Trophoblast cell (in vitro differentiated cells and primary cell): ENCODE results near the gene CD1B.

Source experiments
- DNase-seq, 2 donors: peaks; one replicate each; pipeline ENCODE4 v3.0.0-alpha.2; 2016
- H2AFZ ChIP-seq: 2 replicates; pipeline ENCODE4 v1.6.1; 2013; ENCODE audit warnings: low read length, moderate library complexity, mild to moderate bottlenecking; ENCODE audit not compliant: insufficient read depth, poor library complexity
- H2AK5ac ChIP-seq: 2 replicates; pipeline ENCODE4 v1.6.1; 2013; ENCODE audit warnings: mild to moderate bottlenecking, low read length
- H2BK120ac ChIP-seq: 2 replicates; pipeline ENCODE4 v1.6.1; 2013; ENCODE audit warnings: low read length, mild to moderate bottlenecking, moderate library complexity; ENCODE audit not compliant: insufficient read depth, poor library complexity
- H2BK12ac ChIP-seq: 2 replicates; pipeline ENCODE4 v1.6.1; 2013; ENCODE audit warnings: mild to moderate bottlenecking, low read length, moderate library complexity
- H2BK5ac ChIP-seq: 2 replicates; pipeline ENCODE4 v1.6.1; 2013; ENCODE audit warnings: low read length, low read depth, moderate library complexity, mild to moderate bottlenecking; ENCODE audit not compliant: poor library complexity
- H3K14ac ChIP-seq: 2 replicates; pipeline ENCODE4 v1.6.1; 2013; ENCODE audit warnings: mild to moderate bottlenecking, low read length
- H3K18ac ChIP-seq: 2 replicates; pipeline ENCODE4 v1.6.1; 2013; ENCODE audit warnings: mild to moderate bottlenecking, low read length
- H3K23ac ChIP-seq: 2 replicates; pipeline ENCODE4 v1.6.1; 2013; ENCODE audit warnings: low read length
- H3K27ac ChIP-seq: 2 replicates; pipeline ENCODE4 v1.5.1; 2013; ENCODE audit warnings: low read depth, mild to moderate bottlenecking, inconsistent platforms, low read length, moderate library complexity
- H3K27me3 ChIP-seq: 2 replicates; pipeline ENCODE4 v1.6.1; 2013; ENCODE audit warnings: inconsistent platforms, mild to moderate bottlenecking, low read length, moderate library complexity; ENCODE audit not compliant: insufficient read depth
- H3K36me3 ChIP-seq, 2 experiments: 1 replicate in 1 of 2; 2 replicates in 1 of 2; pipeline ENCODE4 v1.6.1; 2013; ENCODE audit warnings: low read length in 2 of 2, mild to moderate bottlenecking in 2 of 2, moderate library complexity in 1 of 2; ENCODE audit not compliant: insufficient read depth in 2 of 2, control insufficient read depth in 1 of 2
- H3K4ac ChIP-seq: 2 replicates; pipeline ENCODE4 v1.6.1; 2013; ENCODE audit warnings: low read depth, mild to moderate bottlenecking, low read length, moderate library complexity
- H3K4me1 ChIP-seq, 2 experiments: 1 replicate in 1 of 2; 2 replicates in 1 of 2; pipeline ENCODE4 v1.6.1; 2013; ENCODE audit warnings: low read length in 2 of 2, mild to moderate bottlenecking in 2 of 2, moderate library complexity in 1 of 2; ENCODE audit not compliant: insufficient read depth in 2 of 2, control insufficient read depth in 1 of 2
- H3K4me2 ChIP-seq: 2 replicates; pipeline ENCODE4 v1.6.1; 2013; ENCODE audit warnings: inconsistent platforms, mild to moderate bottlenecking, low read length, moderate library complexity
- H3K4me3 ChIP-seq: 2 replicates; pipeline ENCODE4 v1.5.1; 2013; ENCODE audit warnings: mild to moderate bottlenecking, low read depth, low read length, inconsistent platforms
- H3K79me1 ChIP-seq: one replicate; pipeline ENCODE4 v1.6.1; 2013; ENCODE audit warnings: low read length
- H3K79me2 ChIP-seq: 2 replicates; pipeline ENCODE4 v1.6.1; 2013; ENCODE audit warnings: low read length, mild to moderate bottlenecking; ENCODE audit not compliant: control insufficient read depth, insufficient read depth, poor library complexity
- H3K9ac ChIP-seq: 2 replicates; pipeline ENCODE4 v1.6.1; 2013; ENCODE audit warnings: mild to moderate bottlenecking, low read length
- H3K9me3 ChIP-seq: 2 replicates; pipeline ENCODE4 v1.6.1; 2013; ENCODE audit warnings: low read depth, mild to moderate bottlenecking, control low read depth, inconsistent platforms, low read length; ENCODE audit not compliant: insufficient read depth
- H4K12ac ChIP-seq: 2 replicates; pipeline ENCODE4 v1.6.1; 2013; ENCODE audit warnings: low read depth, mild to moderate bottlenecking, low read length, moderate library complexity
- H4K8ac ChIP-seq: 2 replicates; pipeline ENCODE4 v1.6.1; 2013; ENCODE audit warnings: low read depth, mild to moderate bottlenecking, low read length, moderate library complexity
- H4K91ac ChIP-seq: one replicate; pipeline ENCODE4 v1.6.1; 2013; ENCODE audit warnings: low read depth, mild to moderate bottlenecking, low read length, moderate library complexity
- WGBS: extraction: QIAGEN DNeasy Blood & Tissue Kit; methylation state at CpG from one replicate; pipeline ENCODE4 v1.1.7; 2013; ENCODE audit warnings: missing lambda C conversion rate; ENCODE audit not compliant: insufficient read length, insufficient coverage; ENCODE audit errors: extremely low coverage; 5-methylcytosine and 5-hydroxymethylcytosine counted together

Gene CD1B

GRCh38 chr1:158311066-158311465 lies 20.3 kb downstream of the CD1B start:
- H2AK5ac ChIP-seq = no peak overlapping the region
- no peak overlapping the region for H4K12ac ChIP-seq
- H2BK5ac ChIP-seq = no peak overlapping the region
- no peak overlapping the region for H2BK12ac ChIP-seq
- H3K27ac ChIP-seq = no peak overlapping the region
- no peak overlapping the region for H4K91ac ChIP-seq
- no peak overlapping the region for H3K4me3 ChIP-seq
- H3K9me3 ChIP-seq = no peaks in the 10 kb centered on the region
- no peak overlapping the region for H3K9ac ChIP-seq
- no peaks in the 10 kb centered on the region for H3K79me1 ChIP-seq
- no peak overlapping the region for H4K8ac ChIP-seq
- no peak overlapping the region for H3K23ac ChIP-seq
- H2BK120ac ChIP-seq = no peak overlapping the region
- no peak overlapping the region for H3K4me2 ChIP-seq
- H3K79me2 ChIP-seq = no peaks in the 10 kb centered on the region
- WGBS = no CpG with 5 or more reads among the region's 2 CpGs
- H3K4ac ChIP-seq = no peak overlapping the region
- no peak overlapping the region for H2AFZ ChIP-seq
- no peaks in the 10 kb centered on the region for H3K27me3 ChIP-seq
- H3K14ac ChIP-seq = no peak overlapping the region
- DNase-seq = no peak
- H3K4me1 ChIP-seq = no peaks in the 10 kb centered on the region
- no peaks in the 10 kb centered on the region for H3K36me3 ChIP-seq
- H3K18ac ChIP-seq = no peak overlapping the region

GRCh38 chr1:158310623-158311022 lies 20.7 kb downstream of the CD1B start:
- Histone ChIP-seq H3K4ac (no peak overlapping the region), H2AFZ (no peak overlapping the region)
- no CpG with 5 or more reads among the region's 1 CpG for WGBS

GRCh38 chr1:158295791-158296190 lies 35.5 kb downstream of the CD1B start:
- H3K4ac ChIP-seq = no peak overlapping the region
- no peak overlapping the region for H4K12ac ChIP-seq
- DNase-seq = no peak
- H3K27me3 ChIP-seq = no peaks in the 10 kb centered on the region
- H3K4me2 ChIP-seq = no peak overlapping the region
- H2BK120ac ChIP-seq = no peak overlapping the region
- H3K27ac ChIP-seq = no peak overlapping the region
- H3K9me3 ChIP-seq = no peaks in the 10 kb centered on the region
- H3K36me3 ChIP-seq = no peaks in the 10 kb centered on the region
- H4K91ac ChIP-seq = no peak overlapping the region
- H3K18ac ChIP-seq = no peak overlapping the region
- H3K79me2 ChIP-seq = no peaks in the 10 kb centered on the region
- H3K4me1 ChIP-seq = no peaks in the 10 kb centered on the region
- H4K8ac ChIP-seq = no peak overlapping the region
- H2BK5ac ChIP-seq = no peak overlapping the region
- H3K23ac ChIP-seq = no peak overlapping the region
- no peak overlapping the region for H2AK5ac ChIP-seq
- no peak overlapping the region for H2BK12ac ChIP-seq
- no peak overlapping the region for H3K14ac ChIP-seq
- WGBS = no CpG with 5 or more reads among the region's 2 CpGs
- H3K9ac ChIP-seq = no peak overlapping the region
- no peaks in the 10 kb centered on the region for H3K79me1 ChIP-seq
- peak overlapping the region; percentile 34 for H3K4me3 ChIP-seq
- no peak overlapping the region for H2AFZ ChIP-seq

More at GRCh38 chr1:158310623-158311022, 20.7 kb downstream of the CD1B start:
- Histone ChIP-seq H3K9ac (no peak overlapping the region), H3K79me1 (no peaks in the 10 kb centered on the region), H3K27me3 (no peaks in the 10 kb centered on the region), H3K23ac (no peak overlapping the region), H2AK5ac (no peak overlapping the region), H3K14ac (no peak overlapping the region), H4K12ac (no peak overlapping the region), H4K91ac (no peak overlapping the region), H3K4me2 (no peak overlapping the region), H2BK5ac (no peak overlapping the region), H4K8ac (no peak overlapping the region), H2BK120ac (no peak overlapping the region), H2BK12ac (no peak overlapping the region), H3K79me2 (no peaks in the 10 kb centered on the region), H3K4me3 (no peak overlapping the region), H3K4me1 (no peaks in the 10 kb centered on the region), H3K36me3 (no peaks in the 10 kb centered on the region), H3K27ac (no peak overlapping the region), H3K18ac (no peak overlapping the region), H3K9me3 (no peaks in the 10 kb centered on the region)
- no peak for DNase-seq

- H4K8ac ChIP-seq = no peak overlapping the region
- no peak for DNase-seq
- no peak overlapping the region for H3K9ac ChIP-seq
- WGBS = no CpG with 5 or more reads among the region's 5 CpGs
- H3K79me1 ChIP-seq = no peaks in the 10 kb centered on the region
- H3K36me3 ChIP-seq = no peaks in the 10 kb centered on the region
- no peak overlapping the region for H2AK5ac ChIP-seq
- H3K4me3 ChIP-seq = no peak overlapping the region
- H2BK120ac ChIP-seq = no peak overlapping the region
- no peak overlapping the region for H3K27ac ChIP-seq
- H2BK12ac ChIP-seq = no peak overlapping the region
- H4K91ac ChIP-seq = no peak overlapping the region
- no peak overlapping the region for H2AFZ ChIP-seq
- no peaks in the 10 kb centered on the region for H3K4me1 ChIP-seq
- H3K9me3 ChIP-seq = peaks cover 3% of the 10 kb centered on the region
- no peaks in the 10 kb centered on the region for H3K27me3 ChIP-seq
- H3K4me2 ChIP-seq = no peak overlapping the region
- no peak overlapping the region for H4K12ac ChIP-seq
- H3K18ac ChIP-seq = no peak overlapping the region
- H3K14ac ChIP-seq = no peak overlapping the region
- H3K23ac ChIP-seq = no peak overlapping the region
- H3K79me2 ChIP-seq = no peaks in the 10 kb centered on the region
- H3K4ac ChIP-seq = no peak overlapping the region
- H2BK5ac ChIP-seq = no peak overlapping the region
Observed at GRCh38 chr1:158290321-158290844, 40.9 kb downstream of the CD1B start.
